ENCODE measurements around the gene TMSB10.
"Not testable (repeated sequence)": the region's sequence is repeated elsewhere in the genome, so short reads cannot be mapped to it uniquely, and the experiment has no call there.

The TMSB10 gene

GRCh38 chr2:84904717-84905174, 710 bp upstream of the TMSB10 start:
- peak; percentile 68 for DNase-seq (ENCODE audit: low read depth)

GRCh38 chr2:84906108-84906899, 848 bp downstream of the TMSB10 start:
- DNase-seq (ENCODE audit: low read depth), result no peak

- peak; percentile 88 for DNase-seq (ENCODE audit: low read depth)
Observed at GRCh38 chr2:84906900-84907714, 1.7 kb downstream of the TMSB10 start.

GRCh38 chr2:84908948-84909713, 3.7 kb downstream of the TMSB10 start:
- DNase-seq (ENCODE audit: low read depth), result no peak

GRCh38 chr2:84911135-84911678, 5.8 kb downstream of the TMSB10 start:
- no peak for DNase-seq (ENCODE audit: low read depth)

GRCh38 chr2:84912984-84913383, 7.5 kb downstream of the TMSB10 start:
- DNase-seq (ENCODE audit: low read depth), result no peak

GRCh38 chr2:84914334-84914733, 8.9 kb downstream of the TMSB10 start:
- DNase-seq (ENCODE audit: low read depth), result no peak

- not testable (repeated sequence) for DNase-seq (ENCODE audit: low read depth)
Observed at GRCh38 chr2:84915675-84916074, 10.2 kb downstream of the TMSB10 start.

GRCh38 chr2:84917821-84918220, 12.4 kb downstream of the TMSB10 start:
- not testable (repeated sequence) for DNase-seq (ENCODE audit: low read depth)

- DNase-seq (ENCODE audit: low read depth), result no peak
Observed at GRCh38 chr2:84918430-84918829, 13.0 kb downstream of the TMSB10 start.

GRCh38 chr2:84919885-84920580, 14.6 kb downstream of the TMSB10 start:
- peak; percentile 95 for DNase-seq (ENCODE audit: low read depth)

- DNase-seq (ENCODE audit: low read depth), result no peak
Observed at GRCh38 chr2:84923009-84923408, 17.6 kb downstream of the TMSB10 start.

- peak; percentile 86 for DNase-seq (ENCODE audit: low read depth)
Observed at GRCh38 chr2:84924173-84925106, 19.0 kb downstream of the TMSB10 start.

GRCh38 chr2:84925336-84925723, 19.9 kb downstream of the TMSB10 start:
- no peak for DNase-seq (ENCODE audit: low read depth)

- peak; percentile 87 for DNase-seq (ENCODE audit: low read depth)
Observed at GRCh38 chr2:84925724-84926376, 20.4 kb downstream of the TMSB10 start.

GRCh38 chr2:84927275-84927627, 21.8 kb downstream of the TMSB10 start:
- DNase-seq (ENCODE audit: low read depth), result no peak

GRCh38 chr2:84931384-84931821, 25.9 kb downstream of the TMSB10 start:
- no peak for DNase-seq (ENCODE audit: low read depth)

GRCh38 chr2:84938194-84938879, 32.9 kb downstream of the TMSB10 start:
- peak; percentile 45 for DNase-seq (ENCODE audit: low read depth)

- no peak for DNase-seq (ENCODE audit: low read depth)
Observed at GRCh38 chr2:84939426-84940087, 34.1 kb downstream of the TMSB10 start.

Data from fibroblast of gingiva (primary cell).